Anterior cingulate cortex (tissue), 58 donors: ENCODE data around the gene IL2RA.
A peak's percentile ranks its signal among the peaks of the same experiment; 100 is the strongest.

ENCODE experiments used
- DNase-seq, 58 donors: peaks; one replicate each; lab custom pipeline; 2025; lab: John Stamatoyannopoulos, UW

The IL2RA gene

GRCh38 chr10:6061056-6061455, 1.1 kb downstream of the IL2RA start:
- no peak for DNase-seq

- DNase-seq: no peak
These were observed 2.7 kb downstream of the IL2RA start for GRCh38 chr10:6059506-6059905.

GRCh38 chr10:6058682-6059475, 3.3 kb downstream of the IL2RA start:
- DNase-seq: no peak

DNA sequence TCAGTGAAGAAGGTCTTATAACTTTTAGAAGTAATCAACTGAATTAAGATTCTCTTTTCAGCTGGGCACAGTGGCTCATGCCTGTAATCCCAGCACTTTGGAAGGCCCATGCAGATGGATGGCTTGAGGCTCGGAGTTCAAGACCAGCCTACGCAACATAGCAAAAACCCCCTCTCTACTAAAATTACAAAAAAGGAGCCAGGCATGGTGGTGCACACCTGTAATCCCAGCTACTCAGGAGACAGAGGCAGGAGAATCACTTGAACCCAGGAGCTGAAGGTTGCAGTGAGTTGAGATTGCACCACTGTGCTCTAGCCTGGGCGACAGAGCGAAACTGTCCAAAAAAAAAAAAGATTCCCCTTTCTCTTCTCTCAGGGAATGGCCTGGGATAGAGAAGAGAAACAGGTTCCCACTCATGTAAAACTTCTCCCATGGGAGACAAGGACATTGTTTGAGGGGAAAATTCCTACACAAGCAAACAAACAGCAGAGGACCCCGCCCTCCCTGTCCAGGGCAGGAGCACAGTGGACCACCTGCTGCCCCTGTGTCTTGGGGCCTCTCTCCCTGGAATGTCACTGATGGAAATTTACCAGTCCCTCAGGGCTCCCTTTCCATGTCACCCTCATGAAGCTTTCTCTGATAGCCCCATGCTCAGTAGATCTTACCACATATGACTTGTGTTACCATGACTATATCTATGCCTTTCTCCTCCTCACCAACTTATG, 5.6 kb downstream of the IL2RA start:
- no peak for DNase-seq

GRCh38 chr10:6055929-6056328, 6.2 kb downstream of the IL2RA start:
- no peak for DNase-seq

DNA sequence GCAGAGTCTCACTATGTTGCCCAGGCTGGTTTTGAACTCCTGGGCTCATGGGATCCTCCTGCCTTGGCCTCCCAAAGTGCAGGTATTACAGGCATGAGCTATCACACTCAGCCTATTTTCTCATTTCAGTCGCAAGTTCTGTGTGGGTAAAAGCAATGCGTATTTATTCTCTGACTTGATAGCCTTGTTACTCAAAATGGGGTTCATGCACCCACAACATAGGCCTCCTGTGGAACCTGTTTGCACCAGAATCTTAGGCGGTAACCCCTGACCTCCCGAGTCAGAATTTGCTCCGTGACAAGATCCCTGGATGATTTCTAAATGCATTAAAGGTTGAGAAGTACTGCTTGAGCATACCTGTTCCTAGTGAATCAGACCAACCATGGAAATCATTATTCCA, 7.3 kb downstream of the IL2RA start:
- DNase-seq: no peak

- DNase-seq: no peak
These were observed 8.1 kb downstream of the IL2RA start for GRCh38 chr10:6053816-6054631.

- DNase-seq: no peak
These were observed 8.9 kb downstream of the IL2RA start for GRCh38 chr10:6053303-6053702.

DNA sequence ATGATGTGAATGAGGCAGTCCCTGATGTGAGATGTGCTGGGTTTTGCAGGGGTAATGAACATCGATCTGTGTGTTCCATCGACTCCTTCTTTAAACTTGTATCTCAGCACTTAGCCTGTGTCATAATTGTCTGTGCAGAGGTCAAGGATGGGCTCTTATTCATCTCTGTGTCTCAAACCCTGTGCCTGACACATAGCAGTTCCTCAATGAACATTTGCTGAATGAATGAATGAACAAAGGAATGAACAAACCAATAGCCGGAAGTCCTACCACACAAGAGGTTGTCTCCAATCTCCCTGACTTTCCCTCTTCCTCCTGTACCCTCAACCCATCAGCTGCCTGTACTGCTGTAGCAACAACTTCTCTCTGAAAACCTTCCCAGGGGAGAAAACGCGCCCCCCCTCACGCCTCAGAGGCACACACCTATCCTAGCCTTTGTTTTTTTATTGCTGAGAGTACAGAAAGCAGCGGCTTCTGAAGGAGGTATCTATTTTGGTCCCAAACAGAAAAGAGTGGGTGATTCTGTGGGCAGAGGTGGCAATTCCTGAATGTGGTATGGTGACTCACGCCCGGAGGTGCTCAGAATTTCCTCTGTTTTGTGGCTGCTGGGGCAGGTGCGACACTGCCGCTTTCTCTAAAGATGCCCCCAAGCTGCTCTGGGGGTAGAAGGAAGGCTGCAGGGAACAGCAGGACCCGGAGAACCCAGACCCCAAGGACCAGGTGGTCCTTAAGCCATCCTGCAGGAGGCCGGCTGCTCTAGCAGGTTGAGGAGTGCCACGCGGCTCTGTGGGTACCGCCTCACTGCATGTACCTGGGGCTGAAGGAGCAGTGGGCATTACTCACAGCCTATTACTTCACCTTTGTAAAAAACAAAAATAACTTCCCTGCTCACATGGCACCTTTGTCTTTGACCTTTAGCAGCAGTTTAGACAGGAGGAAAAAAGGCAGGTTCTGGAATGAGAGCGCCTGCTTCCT, 9.6 kb downstream of the IL2RA start:
- DNase-seq: peak in 7 of 58 donors; percentile 13 to 58 (median 16)

DNA sequence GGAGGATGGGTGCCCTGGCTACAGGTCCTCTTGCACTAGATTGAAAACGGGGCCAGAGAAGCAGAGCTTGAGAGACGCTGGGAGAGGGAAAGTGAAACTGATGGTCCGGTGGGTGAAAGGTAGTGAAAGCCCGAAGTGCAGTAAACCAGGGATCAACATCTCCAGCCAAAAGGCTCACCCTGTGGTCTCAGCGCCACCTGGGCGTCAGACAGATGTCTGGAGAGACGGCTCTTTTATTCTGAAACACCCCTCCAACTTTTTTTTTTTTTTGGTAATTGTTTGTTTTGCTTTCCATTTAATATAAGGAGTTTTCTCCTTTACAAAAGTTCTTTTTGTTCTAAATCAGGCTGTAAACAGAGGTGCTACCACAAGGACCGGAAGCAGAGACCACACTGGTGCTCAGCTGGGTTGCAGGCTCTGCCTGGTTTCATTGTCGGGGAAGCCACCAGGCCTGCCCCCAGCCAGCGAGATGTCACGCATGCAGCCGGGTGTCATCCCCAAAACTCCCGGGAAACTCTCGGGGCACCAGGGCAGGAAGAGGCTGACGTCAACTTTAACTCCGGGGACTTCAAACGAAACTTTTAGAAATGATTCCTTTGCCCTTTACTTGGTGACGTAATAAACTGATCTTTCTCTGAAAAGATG, 11.2 kb downstream of the IL2RA start:
- DNase-seq: peak in 3 of 58 donors; percentile 7 to 33 (median 8)

- no peak for DNase-seq
These were observed 13.2 kb downstream of the IL2RA start for GRCh38 chr10:6049031-6049400.

GRCh38 chr10:6048281-6049030, 13.7 kb downstream of the IL2RA start:
- no peak for DNase-seq

GRCh38 chr10:6047847-6048246, 14.3 kb downstream of the IL2RA start:
- no peak for DNase-seq

GRCh38 chr10:6046773-6047611, 15.2 kb downstream of the IL2RA start:
- DNase-seq: no peak

DNA sequence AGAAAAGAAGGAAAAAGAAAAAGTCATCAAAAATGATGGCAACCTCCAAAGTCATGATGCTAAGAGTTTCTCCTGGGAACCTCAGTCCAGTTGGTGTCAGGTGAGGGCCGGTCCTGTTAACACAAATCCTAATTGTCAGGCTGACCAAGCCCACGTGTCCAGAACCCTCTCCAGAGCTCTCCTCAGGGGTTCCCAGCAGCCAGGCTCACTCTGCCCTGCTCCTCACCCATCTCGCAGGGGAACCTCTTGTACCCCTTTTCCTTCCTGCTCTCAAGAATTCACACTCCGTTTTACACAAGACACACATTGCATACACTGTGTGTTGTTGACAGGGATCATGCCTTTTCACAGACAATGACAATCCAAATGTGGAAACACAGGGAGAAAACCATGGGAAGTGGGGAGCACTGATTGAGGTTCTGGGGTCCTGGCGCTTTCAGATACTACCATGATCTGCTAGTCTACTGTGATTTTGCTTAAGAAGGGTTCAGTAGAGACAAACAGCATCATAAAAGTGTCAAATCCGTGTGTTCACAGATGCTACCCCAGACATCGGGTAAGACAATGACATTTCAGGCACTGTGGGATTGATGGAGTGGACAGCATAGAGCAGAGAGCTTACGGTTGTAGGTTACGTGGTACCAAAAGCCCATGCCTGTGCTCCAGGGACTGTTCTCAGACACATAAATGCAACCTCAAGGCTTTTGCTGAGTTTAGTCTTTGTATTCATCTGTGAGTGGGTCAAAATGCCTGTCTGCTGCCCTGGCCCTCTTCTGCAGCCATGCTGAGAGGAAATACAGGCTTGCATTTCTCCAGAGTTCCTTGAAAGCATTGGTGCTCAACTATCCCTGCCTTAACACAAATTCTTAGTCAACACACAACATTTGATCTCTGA, 16.0 kb downstream of the IL2RA start:
- DNase-seq: no peak

DNA sequence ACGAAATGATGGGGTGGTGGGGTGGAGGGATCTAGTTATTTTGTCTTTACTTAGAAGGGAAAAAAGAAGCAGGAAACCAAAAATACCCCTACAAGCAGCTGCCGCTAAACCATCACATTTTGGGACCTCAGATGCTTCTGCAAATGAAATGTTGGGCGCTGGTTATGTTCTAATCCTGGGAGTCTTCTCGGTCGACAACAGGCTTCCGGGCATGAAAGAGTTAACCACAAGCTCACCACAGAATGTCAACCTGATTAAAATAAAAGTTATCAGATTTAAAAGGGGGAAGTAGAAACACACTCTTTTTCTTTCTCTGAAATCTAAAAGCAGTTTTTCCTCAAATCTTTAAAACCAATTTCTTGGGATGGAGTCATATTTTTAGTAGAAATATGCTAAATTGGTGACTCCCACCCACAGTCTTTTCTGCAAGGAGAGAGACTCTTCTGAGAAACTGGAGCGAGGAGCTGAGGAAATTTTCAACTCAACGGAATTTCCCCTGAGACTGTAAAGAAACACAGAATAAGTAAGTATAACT, 16.8 kb downstream of the IL2RA start:
- DNase-seq: no peak
